ENCODE measurements around the gene UTF1.

Gene UTF1

DNA sequence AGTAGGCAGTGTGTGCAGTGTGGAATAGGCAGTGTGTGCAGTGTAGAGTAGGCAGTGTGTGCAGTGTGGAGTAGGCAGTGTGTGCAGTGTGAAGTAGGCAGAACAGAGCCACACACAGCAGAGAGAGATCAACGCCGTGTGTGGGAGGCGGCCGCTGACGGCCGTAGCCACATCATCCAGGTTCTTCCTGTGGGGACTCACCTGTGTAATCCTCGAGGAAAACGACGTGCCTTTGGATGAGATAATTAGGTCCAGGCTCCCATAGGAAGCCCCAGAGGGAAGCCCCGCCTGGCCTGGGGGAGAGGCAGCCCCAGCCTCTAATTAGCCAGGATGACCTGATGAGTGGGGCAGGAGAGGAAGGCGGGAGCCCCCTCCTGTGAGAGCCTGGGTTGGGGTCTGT is 44.6 kb upstream of the UTF1 start:
- TF ChIP-seq CTCF (IDR thresholded peaks at IDR 0.05; ENCODE audit: low read length, missing control alignments) = no peak
- no peak for DNase-seq (ENCODE audit: low read depth)
- no peak overlapping the region for H3K4me3 ChIP-seq (replicated peaks; ENCODE audit: low read depth, low read length)

GRCh38 chr10:133185916-133186315 is 44.1 kb upstream of the UTF1 start:
- no peak overlapping the region for H3K4me3 ChIP-seq (replicated peaks; ENCODE audit: low read depth, low read length)
- no peak for TF ChIP-seq CTCF (IDR thresholded peaks at IDR 0.05; ENCODE audit: low read length, missing control alignments)
- DNase-seq (ENCODE audit: low read depth) = no peak

DNA sequence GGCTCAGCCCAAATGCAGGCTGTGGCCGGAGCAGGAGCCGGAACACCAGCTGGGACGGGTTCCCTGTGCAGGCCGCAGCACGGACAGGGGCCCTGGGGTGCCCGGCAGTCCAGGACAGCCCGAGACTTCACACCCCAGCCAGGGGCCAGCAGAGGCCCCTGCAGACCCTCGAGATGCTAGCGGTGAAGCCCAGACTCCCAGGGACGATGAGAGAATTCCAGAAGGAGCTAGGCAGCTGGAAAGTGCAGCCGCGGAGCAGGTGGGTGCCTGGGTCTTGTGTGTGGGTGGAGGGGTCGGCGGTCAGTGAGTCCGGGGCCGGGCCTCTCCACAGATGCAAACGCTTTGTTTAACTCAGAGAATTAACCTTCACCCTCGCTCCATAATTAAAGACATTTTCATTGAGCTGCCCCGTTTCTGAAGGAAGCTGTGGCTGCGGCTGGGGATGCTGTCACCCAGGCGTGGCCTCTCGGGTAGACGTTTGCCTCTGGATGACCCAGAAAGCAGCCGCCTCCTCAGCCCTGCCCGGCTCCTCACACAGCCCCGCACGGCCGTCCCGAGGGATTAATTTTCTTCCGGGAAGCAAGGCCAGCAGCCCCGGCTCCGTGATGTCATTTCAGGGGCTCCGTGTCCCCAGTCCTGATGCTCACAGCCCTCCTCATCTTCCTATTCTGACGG is 43.5 kb upstream of the UTF1 start:
- H3K4me3 ChIP-seq (replicated peaks; ENCODE audit: low read depth, low read length) = no peak overlapping the region
- TF ChIP-seq CTCF (IDR thresholded peaks at IDR 0.05; ENCODE audit: low read length, missing control alignments) = no peak
- no peak for DNase-seq (ENCODE audit: low read depth)

- no peak for TF ChIP-seq CTCF (IDR thresholded peaks at IDR 0.05; ENCODE audit: low read length, missing control alignments)
- no peak overlapping the region for H3K4me3 ChIP-seq (replicated peaks; ENCODE audit: low read depth, low read length)
- no peak for DNase-seq (ENCODE audit: low read depth)
Observed at GRCh38 chr10:133187091-133187905, 42.7 kb upstream of the UTF1 start.

- TF ChIP-seq CTCF (IDR thresholded peaks at IDR 0.05; ENCODE audit: low read length, missing control alignments) = no peak
- H3K4me3 ChIP-seq (replicated peaks; ENCODE audit: low read depth, low read length) = no peak overlapping the region
- no peak for DNase-seq (ENCODE audit: low read depth)
Observed at GRCh38 chr10:133187906-133188681, 41.9 kb upstream of the UTF1 start.

GRCh38 chr10:133189256-133189655 is 40.8 kb upstream of the UTF1 start:
- no peak for TF ChIP-seq CTCF (IDR thresholded peaks at IDR 0.05; ENCODE audit: low read length, missing control alignments)
- no peak for DNase-seq (ENCODE audit: low read depth)
- no peak overlapping the region for H3K4me3 ChIP-seq (replicated peaks; ENCODE audit: low read depth, low read length)

Data from fibroblast of pulmonary artery (primary cell).